GM06990 (cell line): ENCODE measurements around the gene RFX7.

Experiments used
- DNase-seq: peaks from one replicate; pipeline ENCODE4 v3.0.0-alpha.2; 2011; ENCODE audit not compliant: insufficient read length; ENCODE audit errors: extremely low read depth
- H3K27me3 ChIP-seq: replicated peaks from 2 replicates; pipeline ENCODE4 v1.6.0; 2011; ENCODE audit warnings: low read length; ENCODE audit not compliant: control insufficient read depth, insufficient read depth
- H3K36me3 ChIP-seq: 2 replicates; pipeline ENCODE4 v1.5.1; 2011; ENCODE audit warnings: low read length; ENCODE audit not compliant: control insufficient read depth, insufficient read depth
- H3K4me3 ChIP-seq: replicated peaks from 2 replicates; pipeline ENCODE4 v1.5.1; 2011; ENCODE audit warnings: low read depth, mild to moderate bottlenecking, control low read depth, low read length
- CTCF ChIP-seq: IDR thresholded peaks from 2 replicates; pipeline ENCODE4 v1.5.1; 2011; ENCODE audit warnings: low read length, control low read depth, mild to moderate bottlenecking, inconsistent platforms; ENCODE audit not compliant: insufficient read depth, poor library complexity, severe bottlenecking

The RFX7 gene

GRCh38 chr15:56245871-56246814 lies 2.5 kb upstream of the RFX7 start:
- DNase-seq, result peak; percentile 90
- TF ChIP-seq CTCF, result peak; percentile 100
- Histone ChIP-seq H3K27me3 (no peaks in the 10 kb centered on the region), H3K4me3 (peak overlapping the region; percentile 93), H3K36me3 (no peaks in the 10 kb centered on the region)

GRCh38 chr15:56244811-56245576 lies 1.3 kb upstream of the RFX7 start:
- Histone ChIP-seq H3K27me3 (no peaks in the 10 kb centered on the region), H3K4me3 (peak overlapping the region; percentile 93), H3K36me3 (no peaks in the 10 kb centered on the region)
- TF ChIP-seq CTCF, result no peak
- DNase-seq, result peak; percentile 67

- peak; percentile 59 for DNase-seq
- TF ChIP-seq CTCF, result no peak
- no peaks in the 10 kb centered on the region for H3K27me3 ChIP-seq
Measured at GRCh38 chr15:56244038-56244810, 545 bp upstream of the RFX7 start.

GRCh38 chr15:56242576-56243162 lies 1.0 kb downstream of the RFX7 start:
- Histone ChIP-seq H3K27me3 (no peaks in the 10 kb centered on the region), H3K36me3 (no peaks in the 10 kb centered on the region), H3K4me3 (peak overlapping the region; percentile 93)
- no peak for DNase-seq
- TF ChIP-seq CTCF, result no peak

More at GRCh38 chr15:56244038-56244810, 545 bp upstream of the RFX7 start:
- Histone ChIP-seq H3K4me3 (peak overlapping the region; percentile 93), H3K36me3 (no peaks in the 10 kb centered on the region)
